Ishikawa (cell line): Measurements from ENCODE around the gene PRR18.

Experiments used
- CEBPB ChIP-seq: IDR thresholded peaks from 2 replicates; pipeline ENCODE4 v1.6.1; 2012
- CREB1 ChIP-seq: IDR thresholded peaks from 2 replicates; pipeline ENCODE4 v1.6.1; 2012; ENCODE audit warnings: low read depth
- EGR1 ChIP-seq: IDR thresholded peaks from 2 replicates; pipeline ENCODE4 v1.6.1; 2012
- EP300 ChIP-seq: IDR thresholded peaks from 2 replicates; pipeline ENCODE4 v1.6.1; 2012; ENCODE audit warnings: borderline replicate concordance
- RAD21 ChIP-seq: IDR thresholded peaks from 2 replicates; pipeline ENCODE4 v1.6.1; 2012; ENCODE audit warnings: low read depth
- TAF1 ChIP-seq: IDR thresholded peaks from 2 replicates; pipeline ENCODE4 v1.6.1; 2012; ENCODE audit warnings: low read depth, mild to moderate bottlenecking
- TEAD4 ChIP-seq: IDR thresholded peaks from 2 replicates; pipeline ENCODE4 v1.6.1; 2012
- YY1 ChIP-seq: IDR thresholded peaks from 2 replicates; pipeline ENCODE4 v1.6.1; 2012; ENCODE audit warnings: low read depth
- ZBTB7A ChIP-seq: IDR thresholded peaks from 2 replicates; pipeline ENCODE4 v1.6.1; 2012; ENCODE audit warnings: low read depth
- TF ChIP-seq, protein P1 (sequence below): IDR thresholded peaks from 2 replicates; pipeline ENCODE4 v1.6.1; 2012
- TF ChIP-seq, protein P2 (sequence below): IDR thresholded peaks from 2 replicates; pipeline ENCODE4 v1.6.1; 2012; ENCODE audit warnings: low read depth, mild to moderate bottlenecking
- TF ChIP-seq, protein P3 (sequence below): IDR thresholded peaks from 2 replicates; pipeline ENCODE4 v1.6.1; 2012

DNA sequence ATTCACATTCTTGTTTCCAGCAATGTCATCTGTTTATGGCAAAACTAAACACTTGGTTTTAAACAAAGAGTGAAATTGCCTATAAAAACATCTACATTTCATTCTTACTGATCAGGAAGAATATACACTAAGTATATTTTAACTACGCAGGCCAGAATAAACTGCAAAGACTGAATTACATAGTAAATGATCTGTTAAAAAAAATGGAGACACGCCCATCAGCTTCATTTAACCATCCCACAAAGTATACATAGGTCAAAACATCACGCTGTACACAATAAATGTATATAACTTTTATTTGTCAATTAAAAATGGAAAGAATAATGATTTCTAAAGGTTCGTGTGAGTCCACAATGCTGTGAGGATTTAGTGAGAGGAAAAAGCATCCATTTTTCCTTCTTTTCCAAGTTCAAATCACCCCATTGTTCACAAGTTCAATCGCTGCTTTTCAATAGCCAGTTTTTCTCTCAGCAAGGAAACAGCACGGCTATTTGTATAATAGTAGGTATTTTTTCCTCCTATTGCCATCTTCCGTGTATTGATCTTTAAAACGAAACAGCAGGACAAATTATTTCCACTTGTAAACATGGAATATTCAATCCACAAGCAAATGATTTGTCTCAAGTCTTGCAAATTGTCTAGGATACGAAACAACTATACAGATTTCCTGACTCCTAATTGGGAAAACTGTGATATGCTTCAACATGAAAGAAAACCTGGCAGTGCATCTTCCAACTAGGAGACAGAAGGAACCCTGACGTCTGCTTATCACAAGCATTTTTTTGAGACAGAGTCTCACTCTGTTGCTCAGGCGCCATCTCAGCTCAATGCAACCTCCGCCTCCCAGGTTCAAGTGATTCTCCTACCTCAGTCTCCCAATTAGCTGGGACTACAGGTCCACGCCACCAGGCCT is 23.6 kb upstream of the PRR18 start:
- TF ChIP-seq RAD21 (no peak), CREB1 (no peak), ZBTB7A (no peak), TEAD4 (no peak), CEBPB (no peak), EP300 (no peak), TAF1 (no peak), YY1 (no peak), EGR1 (no peak)
- TF ChIP-seq, protein P1, sequence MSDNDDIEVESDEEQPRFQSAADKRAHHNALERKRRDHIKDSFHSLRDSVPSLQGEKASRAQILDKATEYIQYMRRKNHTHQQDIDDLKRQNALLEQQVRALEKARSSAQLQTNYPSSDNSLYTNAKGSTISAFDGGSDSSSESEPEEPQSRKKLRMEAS: no peak
- TF ChIP-seq, protein P2, sequence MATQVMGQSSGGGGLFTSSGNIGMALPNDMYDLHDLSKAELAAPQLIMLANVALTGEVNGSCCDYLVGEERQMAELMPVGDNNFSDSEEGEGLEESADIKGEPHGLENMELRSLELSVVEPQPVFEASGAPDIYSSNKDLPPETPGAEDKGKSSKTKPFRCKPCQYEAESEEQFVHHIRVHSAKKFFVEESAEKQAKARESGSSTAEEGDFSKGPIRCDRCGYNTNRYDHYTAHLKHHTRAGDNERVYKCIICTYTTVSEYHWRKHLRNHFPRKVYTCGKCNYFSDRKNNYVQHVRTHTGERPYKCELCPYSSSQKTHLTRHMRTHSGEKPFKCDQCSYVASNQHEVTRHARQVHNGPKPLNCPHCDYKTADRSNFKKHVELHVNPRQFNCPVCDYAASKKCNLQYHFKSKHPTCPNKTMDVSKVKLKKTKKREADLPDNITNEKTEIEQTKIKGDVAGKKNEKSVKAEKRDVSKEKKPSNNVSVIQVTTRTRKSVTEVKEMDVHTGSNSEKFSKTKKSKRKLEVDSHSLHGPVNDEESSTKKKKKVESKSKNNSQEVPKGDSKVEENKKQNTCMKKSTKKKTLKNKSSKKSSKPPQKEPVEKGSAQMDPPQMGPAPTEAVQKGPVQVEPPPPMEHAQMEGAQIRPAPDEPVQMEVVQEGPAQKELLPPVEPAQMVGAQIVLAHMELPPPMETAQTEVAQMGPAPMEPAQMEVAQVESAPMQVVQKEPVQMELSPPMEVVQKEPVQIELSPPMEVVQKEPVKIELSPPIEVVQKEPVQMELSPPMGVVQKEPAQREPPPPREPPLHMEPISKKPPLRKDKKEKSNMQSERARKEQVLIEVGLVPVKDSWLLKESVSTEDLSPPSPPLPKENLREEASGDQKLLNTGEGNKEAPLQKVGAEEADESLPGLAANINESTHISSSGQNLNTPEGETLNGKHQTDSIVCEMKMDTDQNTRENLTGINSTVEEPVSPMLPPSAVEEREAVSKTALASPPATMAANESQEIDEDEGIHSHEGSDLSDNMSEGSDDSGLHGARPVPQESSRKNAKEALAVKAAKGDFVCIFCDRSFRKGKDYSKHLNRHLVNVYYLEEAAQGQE: no peak
- TF ChIP-seq, protein P3, sequence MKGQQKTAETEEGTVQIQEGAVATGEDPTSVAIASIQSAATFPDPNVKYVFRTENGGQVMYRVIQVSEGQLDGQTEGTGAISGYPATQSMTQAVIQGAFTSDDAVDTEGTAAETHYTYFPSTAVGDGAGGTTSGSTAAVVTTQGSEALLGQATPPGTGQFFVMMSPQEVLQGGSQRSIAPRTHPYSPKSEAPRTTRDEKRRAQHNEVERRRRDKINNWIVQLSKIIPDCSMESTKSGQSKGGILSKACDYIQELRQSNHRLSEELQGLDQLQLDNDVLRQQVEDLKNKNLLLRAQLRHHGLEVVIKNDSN: no peak
